Nephron progenitor cell (in vitro differentiated cells): ENCODE data around the gene SLC4A4.

Experiments
- DNase-seq: peaks from one replicate; pipeline ENCODE4 v3.0.0; 2021
- H3K27ac Mint-ChIP-seq: 2 replicates; pipeline ENCODE4 v1.8.0; 2021; ENCODE audit warnings: mild to moderate bottlenecking, moderate library complexity, mixed read lengths
- H3K27me3 Mint-ChIP-seq: 2 replicates; pipeline ENCODE4 v1.8.0; 2021; ENCODE audit warnings: mild to moderate bottlenecking, low read depth, mixed read lengths; ENCODE audit not compliant: poor library complexity
- H3K36me3 Mint-ChIP-seq: 2 replicates; pipeline ENCODE4 v1.8.0; 2021; ENCODE audit warnings: low read depth, mixed read lengths
- H3K4me1 Mint-ChIP-seq: 2 replicates; pipeline ENCODE4 v1.8.0; 2021; ENCODE audit warnings: mixed read lengths
- H3K4me3 Mint-ChIP-seq: 2 replicates; pipeline ENCODE4 v1.8.0; 2021; ENCODE audit warnings: mild to moderate bottlenecking, moderate library complexity, mixed read lengths
- H3K9me3 Mint-ChIP-seq: 2 replicates; pipeline ENCODE4 v1.8.0; 2021; ENCODE audit warnings: mild to moderate bottlenecking, moderate library complexity, mixed read lengths
- TF ChIP-seq, protein P1 (sequence below): fragments of 200-600 bp; sonication (generic); IDR thresholded peaks from 2 replicates; pipeline ENCODE4 v1.5.0; 2021; ENCODE audit warnings: antibody characterized with exemption

Gene SLC4A4

DNA sequence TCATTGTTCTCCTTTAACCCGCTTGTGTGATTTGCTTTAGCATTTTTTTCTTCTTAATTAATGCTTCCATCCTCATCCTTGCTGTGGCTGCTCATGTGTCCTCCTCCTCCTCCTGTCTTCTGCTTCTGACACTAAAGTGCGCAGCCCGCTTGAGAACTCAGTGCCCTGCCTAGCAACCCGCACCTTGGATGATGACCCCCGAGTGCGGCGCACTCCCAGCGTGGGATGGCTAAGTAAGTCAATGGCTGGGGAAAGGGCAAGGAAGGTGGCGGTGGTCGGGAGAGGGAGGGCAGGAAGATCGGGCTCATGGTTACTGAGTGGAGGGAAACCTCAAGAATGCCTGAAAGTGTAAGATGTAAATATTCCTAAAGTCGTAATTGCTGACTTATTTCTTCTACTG is 30.1 kb downstream of the SLC4A4 start:
- no peak for DNase-seq
- no peaks in the 10 kb centered on the region for H3K9me3 Mint-ChIP-seq
- H3K36me3 Mint-ChIP-seq: no peaks in the 10 kb centered on the region
- no peak overlapping the region for H3K27ac Mint-ChIP-seq
- peaks cover 2% of the 10 kb centered on the region for H3K27me3 Mint-ChIP-seq
- TF ChIP-seq, protein P1, sequence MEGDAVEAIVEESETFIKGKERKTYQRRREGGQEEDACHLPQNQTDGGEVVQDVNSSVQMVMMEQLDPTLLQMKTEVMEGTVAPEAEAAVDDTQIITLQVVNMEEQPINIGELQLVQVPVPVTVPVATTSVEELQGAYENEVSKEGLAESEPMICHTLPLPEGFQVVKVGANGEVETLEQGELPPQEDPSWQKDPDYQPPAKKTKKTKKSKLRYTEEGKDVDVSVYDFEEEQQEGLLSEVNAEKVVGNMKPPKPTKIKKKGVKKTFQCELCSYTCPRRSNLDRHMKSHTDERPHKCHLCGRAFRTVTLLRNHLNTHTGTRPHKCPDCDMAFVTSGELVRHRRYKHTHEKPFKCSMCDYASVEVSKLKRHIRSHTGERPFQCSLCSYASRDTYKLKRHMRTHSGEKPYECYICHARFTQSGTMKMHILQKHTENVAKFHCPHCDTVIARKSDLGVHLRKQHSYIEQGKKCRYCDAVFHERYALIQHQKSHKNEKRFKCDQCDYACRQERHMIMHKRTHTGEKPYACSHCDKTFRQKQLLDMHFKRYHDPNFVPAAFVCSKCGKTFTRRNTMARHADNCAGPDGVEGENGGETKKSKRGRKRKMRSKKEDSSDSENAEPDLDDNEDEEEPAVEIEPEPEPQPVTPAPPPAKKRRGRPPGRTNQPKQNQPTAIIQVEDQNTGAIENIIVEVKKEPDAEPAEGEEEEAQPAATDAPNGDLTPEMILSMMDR: no peak
- H3K4me1 Mint-ChIP-seq: peaks cover 5% of the 10 kb centered on the region
- no peak overlapping the region for H3K4me3 Mint-ChIP-seq

- no peak for DNase-seq
- Mint-ChIP-seq H3K9me3 (no peaks in the 10 kb centered on the region), H3K4me3 (no peak overlapping the region), H3K27me3 (peaks cover 2% of the 10 kb centered on the region), H3K36me3 (no peaks in the 10 kb centered on the region), H3K4me1 (peaks cover 5% of the 10 kb centered on the region), H3K27ac (no peak overlapping the region)
- TF ChIP-seq, protein P1: no peak
Measured at GRCh38 chr4:71369536-71369935, 30.7 kb downstream of the SLC4A4 start.

GRCh38 chr4:71375494-71375893 is 36.7 kb downstream of the SLC4A4 start:
- TF ChIP-seq, protein P1: no peak

GRCh38 chr4:71377561-71377960 is 38.7 kb downstream of the SLC4A4 start:
- Mint-ChIP-seq H3K4me1 (no peaks in the 10 kb centered on the region), H3K27me3 (peaks cover 3% of the 10 kb centered on the region), H3K4me3 (no peak overlapping the region), H3K27ac (no peak overlapping the region), H3K9me3 (no peaks in the 10 kb centered on the region), H3K36me3 (no peaks in the 10 kb centered on the region)
- DNase-seq: no peak
- TF ChIP-seq, protein P1: no peak

More at GRCh38 chr4:71375494-71375893, 36.7 kb downstream of the SLC4A4 start:
- Mint-ChIP-seq H3K4me1 (no peaks in the 10 kb centered on the region), H3K27me3 (peaks cover 5% of the 10 kb centered on the region), H3K27ac (no peak overlapping the region), H3K4me3 (no peak overlapping the region), H3K9me3 (no peaks in the 10 kb centered on the region), H3K36me3 (no peaks in the 10 kb centered on the region)
- no peak for DNase-seq

- DNase-seq: no peak
- H3K9me3 Mint-ChIP-seq: no peaks in the 10 kb centered on the region
- H3K36me3 Mint-ChIP-seq: no peaks in the 10 kb centered on the region
- H3K27me3 Mint-ChIP-seq: peaks cover 3% of the 10 kb centered on the region
- no peak overlapping the region for H3K4me3 Mint-ChIP-seq
- no peaks in the 10 kb centered on the region for H3K4me1 Mint-ChIP-seq
- H3K27ac Mint-ChIP-seq: no peak overlapping the region
- TF ChIP-seq, protein P1: no peak
Measured at GRCh38 chr4:71379126-71379525, 40.3 kb downstream of the SLC4A4 start.

- no peaks in the 10 kb centered on the region for H3K36me3 Mint-ChIP-seq
- H3K9me3 Mint-ChIP-seq: no peaks in the 10 kb centered on the region
- no peaks in the 10 kb centered on the region for H3K27me3 Mint-ChIP-seq
- H3K27ac Mint-ChIP-seq: no peak overlapping the region
- H3K4me1 Mint-ChIP-seq: peaks cover 4% of the 10 kb centered on the region
- no peak for DNase-seq
- TF ChIP-seq, protein P1: no peak
- no peak overlapping the region for H3K4me3 Mint-ChIP-seq
Measured at GRCh38 chr4:71380788-71381187, 42.0 kb downstream of the SLC4A4 start.
